Neural cell (in vitro differentiated cells): ENCODE data around the gene ARHGEF10L. TPM values are rescaled to one million over a fixed set of nuclear protein-coding genes. Genes with fewer than 3 reads are reported as not detected.

Experiments
- H2AFZ ChIP-seq: fragments of 200-600, 300-800 bp; sonication (generic), shearing (Covaris generic); 2 replicates; pipeline ENCODE4 v1.6.0; 2014; ENCODE audit warnings: low read depth, mild to moderate bottlenecking, antibody characterized with exemption, low read length, moderate library complexity
- H3F3A ChIP-seq: fragments of 200-600 bp; shearing (Covaris generic); 2 replicates; pipeline ENCODE4 v1.6.1; 2016; ENCODE audit warnings: mild to moderate bottlenecking, moderate library complexity, mixed read lengths, antibody characterized with exemption, low read length; ENCODE audit not compliant: insufficient read depth, poor library complexity, severe bottlenecking
- H3K27ac ChIP-seq: fragments of 200-600, 300-800 bp; sonication (generic), shearing (Covaris generic); 2 replicates; pipeline ENCODE4 v1.5.1; 2014; ENCODE audit warnings: mild to moderate bottlenecking, low read length, moderate library complexity
- H3K27me3 ChIP-seq: fragments of 300-800, 200-600 bp; sonication (generic), shearing (Covaris generic); 2 replicates; pipeline ENCODE4 v1.6.0; 2014; ENCODE audit warnings: mild to moderate bottlenecking, low read depth, low read length, moderate library complexity; ENCODE audit not compliant: insufficient read depth
- H3K36me3 ChIP-seq: fragments of 300-800, 200-600 bp; sonication (generic), shearing (Covaris generic); 2 replicates; pipeline ENCODE4 v1.5.1; 2014; ENCODE audit warnings: mild to moderate bottlenecking, antibody characterized with exemption, low read length, moderate library complexity; ENCODE audit not compliant: insufficient read depth
- H3K4me2 ChIP-seq: fragments of 300-800, 200-600 bp; sonication (generic), shearing (Covaris generic); 2 replicates; pipeline ENCODE4 v1.6.0; 2014; ENCODE audit warnings: mild to moderate bottlenecking, low read length
- H3K4me3 ChIP-seq: fragments of 300-800, 200-600 bp; sonication (generic), shearing (Covaris generic); 2 replicates; pipeline ENCODE4 v1.5.1; 2014; ENCODE audit warnings: mild to moderate bottlenecking, low read length, moderate library complexity
- H3K79me2 ChIP-seq: fragments of 200-600 bp; shearing (Covaris generic); replicated peaks from 2 replicates; pipeline ENCODE4 v1.6.0; 2014; ENCODE audit warnings: mild to moderate bottlenecking, low read length, moderate library complexity; ENCODE audit not compliant: insufficient read depth
- H3K9ac ChIP-seq: fragments of 300-800, 200-600 bp; sonication (generic), shearing (Covaris generic); 2 replicates; pipeline ENCODE4 v1.6.1; 2016; ENCODE audit warnings: mild to moderate bottlenecking, low read length, mixed read lengths
- H3K9me2 ChIP-seq: fragments of 200-600 bp; shearing (Covaris generic); 2 replicates; pipeline ENCODE4 v1.6.1; 2016; ENCODE audit warnings: mild to moderate bottlenecking, low read length, mixed read lengths; ENCODE audit not compliant: insufficient read depth
- H3K9me3 ChIP-seq: fragments of 200-600, 300-800 bp; sonication (generic), shearing (Covaris generic); 2 replicates; pipeline ENCODE4 v1.6.1; 2016; ENCODE audit warnings: mild to moderate bottlenecking, mixed run types, low read length, moderate library complexity, mixed read lengths
- H4K20me1 ChIP-seq: fragments of 200-600 bp; shearing (Covaris generic); 2 replicates; pipeline ENCODE4 v1.6.1; 2016; ENCODE audit warnings: mild to moderate bottlenecking, mixed run types; ENCODE audit not compliant: insufficient read depth
- EP300 ChIP-seq: fragments of 450-650 bp; conservative IDR thresholded peaks from 2 replicates; pipeline ENCODE4 v1.6.1; 2014; ENCODE audit warnings: antibody characterized with exemption, mild to moderate bottlenecking, moderate library complexity; ENCODE audit not compliant: poor library complexity, severe bottlenecking
- EZH2 ChIP-seq: fragments of 200-600, 300-800 bp; shearing (Covaris generic), sonication (generic); IDR thresholded peaks from 2 replicates; pipeline ENCODE4 v1.6.1; 2014; ENCODE audit warnings: antibody characterized with exemption, low read length, borderline replicate concordance, mild to moderate bottlenecking; ENCODE audit not compliant: insufficient read depth, poor library complexity, severe bottlenecking
- MXI1 ChIP-seq: fragments of 450-650 bp; conservative IDR thresholded peaks from 2 replicates; pipeline ENCODE4 v1.6.1; 2014; ENCODE audit warnings: antibody characterized with exemption, mild to moderate bottlenecking; ENCODE audit not compliant: poor library complexity, severe bottlenecking
- POLR2AphosphoS5 ChIP-seq: IDR thresholded peaks from 2 replicates; pipeline ENCODE4 v1.6.1; 2012
- RAD21 ChIP-seq: fragments of 450-650 bp; conservative IDR thresholded peaks from 2 replicates; pipeline ENCODE4 v1.6.1; 2014; ENCODE audit warnings: antibody characterized with exemption, mild to moderate bottlenecking, moderate library complexity
- SMC3 ChIP-seq: fragments of 450-650 bp; conservative IDR thresholded peaks from 2 replicates; pipeline ENCODE4 v1.6.1; 2014; ENCODE audit warnings: antibody characterized with exemption, mild to moderate bottlenecking, moderate library complexity; ENCODE audit not compliant: poor library complexity
- TAF1 ChIP-seq: IDR thresholded peaks from 2 replicates; pipeline ENCODE4 v1.6.1; 2012; ENCODE audit warnings: low read depth
- polyA plus RNA-seq: library from polyadenylated mRNA; depleted of rRNA; stranded (reverse); fragments of >200 nt; gene quantifications from 2 replicates; pipeline ENCODE4 v1.2.3, GENCODE V29; 2014
- TF ChIP-seq, protein P1 (sequence below): fragments of 450-650 bp; IDR thresholded peaks from 2 replicates; pipeline ENCODE4 v1.5.1; 2014; ENCODE audit warnings: antibody characterized with exemption, mild to moderate bottlenecking, moderate library complexity; ENCODE audit not compliant: poor library complexity, severe bottlenecking
- TF ChIP-seq, protein P2 (sequence below): IDR thresholded peaks from 2 replicates; pipeline ENCODE4 v1.6.1; 2012; ENCODE audit warnings: borderline replicate concordance

Gene ARHGEF10L
- polyA plus RNA-seq, 1 donor from 2014 or later, result 123 TPM

DNA sequence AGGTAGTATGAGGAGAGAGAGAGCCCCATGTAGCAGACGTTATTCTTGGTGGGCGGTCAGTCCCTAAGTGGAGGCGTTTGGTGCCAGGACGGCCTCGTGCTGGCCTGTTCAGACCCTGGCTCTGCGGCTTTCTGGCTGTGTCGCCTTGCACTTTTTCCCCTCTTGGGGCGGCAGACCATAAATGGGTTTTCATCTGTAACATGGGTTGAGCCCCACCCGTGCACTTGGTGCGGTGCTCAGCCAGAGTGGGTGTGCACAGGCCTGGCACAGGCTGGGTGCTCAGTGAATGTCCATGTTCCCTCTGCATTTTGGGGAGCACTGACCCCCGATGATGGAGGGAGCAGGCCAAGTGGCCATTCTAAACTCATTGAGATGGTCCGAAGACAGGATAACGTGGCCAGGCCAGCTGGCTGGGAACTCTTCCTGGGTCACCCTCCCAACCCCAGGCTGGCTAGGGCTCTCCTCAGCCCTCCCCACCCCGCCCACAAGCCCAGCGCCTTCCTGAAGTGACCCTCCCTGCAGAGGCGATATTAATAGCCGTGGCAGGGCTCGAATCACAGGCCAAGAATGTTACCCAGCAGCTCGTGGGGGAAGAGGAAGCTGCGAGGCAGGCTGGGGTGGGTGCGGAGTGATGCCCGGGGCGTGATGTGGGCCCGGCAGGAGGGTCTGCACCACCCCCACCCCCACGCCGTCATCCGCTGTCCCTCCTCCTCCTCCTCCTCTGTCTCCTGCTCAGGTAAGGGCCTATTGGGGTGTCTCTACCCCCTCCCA lies 78.5 kb downstream of the ARHGEF10L start:
- H3K27ac ChIP-seq, result no peak overlapping the region
- no peak overlapping the region for H3K4me3 ChIP-seq
- no peak overlapping the region for H3K4me2 ChIP-seq
- no peaks in the 10 kb centered on the region for H3K9me2 ChIP-seq
- H2AFZ ChIP-seq, result no peak overlapping the region
- H4K20me1 ChIP-seq, result no peaks in the 10 kb centered on the region
- no peaks in the 10 kb centered on the region for H3K27me3 ChIP-seq
- H3K9me3 ChIP-seq, result no peaks in the 10 kb centered on the region
- TF ChIP-seq POLR2AphosphoS5, result no peak
- TF ChIP-seq, protein P1, sequence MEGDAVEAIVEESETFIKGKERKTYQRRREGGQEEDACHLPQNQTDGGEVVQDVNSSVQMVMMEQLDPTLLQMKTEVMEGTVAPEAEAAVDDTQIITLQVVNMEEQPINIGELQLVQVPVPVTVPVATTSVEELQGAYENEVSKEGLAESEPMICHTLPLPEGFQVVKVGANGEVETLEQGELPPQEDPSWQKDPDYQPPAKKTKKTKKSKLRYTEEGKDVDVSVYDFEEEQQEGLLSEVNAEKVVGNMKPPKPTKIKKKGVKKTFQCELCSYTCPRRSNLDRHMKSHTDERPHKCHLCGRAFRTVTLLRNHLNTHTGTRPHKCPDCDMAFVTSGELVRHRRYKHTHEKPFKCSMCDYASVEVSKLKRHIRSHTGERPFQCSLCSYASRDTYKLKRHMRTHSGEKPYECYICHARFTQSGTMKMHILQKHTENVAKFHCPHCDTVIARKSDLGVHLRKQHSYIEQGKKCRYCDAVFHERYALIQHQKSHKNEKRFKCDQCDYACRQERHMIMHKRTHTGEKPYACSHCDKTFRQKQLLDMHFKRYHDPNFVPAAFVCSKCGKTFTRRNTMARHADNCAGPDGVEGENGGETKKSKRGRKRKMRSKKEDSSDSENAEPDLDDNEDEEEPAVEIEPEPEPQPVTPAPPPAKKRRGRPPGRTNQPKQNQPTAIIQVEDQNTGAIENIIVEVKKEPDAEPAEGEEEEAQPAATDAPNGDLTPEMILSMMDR, result no peak
- H3K79me2 ChIP-seq, result no peaks in the 10 kb centered on the region
- H3K9ac ChIP-seq, result no peak overlapping the region
- no peaks in the 10 kb centered on the region for H3F3A ChIP-seq
- no peaks in the 10 kb centered on the region for H3K36me3 ChIP-seq

DNA sequence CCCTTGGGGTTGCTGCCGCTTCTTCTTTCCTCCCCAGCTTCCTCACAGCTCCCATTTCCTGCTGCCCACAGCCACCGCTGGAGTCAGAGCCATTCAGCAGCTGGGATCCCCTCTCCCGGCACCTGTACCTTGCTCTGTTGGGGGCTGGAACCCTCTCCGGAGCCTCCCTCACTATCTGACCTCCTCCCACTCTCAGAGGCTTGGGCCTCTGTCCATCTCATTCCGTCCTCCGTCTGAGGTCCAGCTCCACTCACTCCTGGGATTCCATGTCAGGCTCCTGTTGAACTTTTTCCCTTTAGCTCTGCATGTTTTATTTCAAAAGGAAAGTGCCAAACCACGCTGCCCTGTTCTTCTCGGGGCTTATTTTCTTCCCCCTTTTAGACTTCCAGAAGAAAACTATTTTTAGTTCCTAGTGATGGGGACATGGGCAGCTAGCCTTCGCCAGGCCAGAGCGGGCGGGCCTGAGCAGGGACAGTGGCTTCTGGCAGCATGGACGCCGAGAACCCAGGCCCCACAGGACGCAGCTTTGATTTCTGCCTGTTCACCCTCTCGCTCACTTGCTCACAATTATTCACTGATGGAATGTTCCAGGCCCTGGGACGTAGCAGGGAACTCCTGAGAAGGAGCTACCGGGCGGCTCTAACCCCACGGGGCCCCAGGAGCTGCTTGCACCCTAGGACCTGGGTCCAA lies 79.2 kb downstream of the ARHGEF10L start:
- no peaks in the 10 kb centered on the region for H3F3A ChIP-seq
- H3K9me3 ChIP-seq, result no peaks in the 10 kb centered on the region
- H3K27ac ChIP-seq, result no peak overlapping the region
- no peak for TF ChIP-seq POLR2AphosphoS5
- TF ChIP-seq TAF1, result no peak
- no peak for TF ChIP-seq SMC3
- TF ChIP-seq, protein P2, sequence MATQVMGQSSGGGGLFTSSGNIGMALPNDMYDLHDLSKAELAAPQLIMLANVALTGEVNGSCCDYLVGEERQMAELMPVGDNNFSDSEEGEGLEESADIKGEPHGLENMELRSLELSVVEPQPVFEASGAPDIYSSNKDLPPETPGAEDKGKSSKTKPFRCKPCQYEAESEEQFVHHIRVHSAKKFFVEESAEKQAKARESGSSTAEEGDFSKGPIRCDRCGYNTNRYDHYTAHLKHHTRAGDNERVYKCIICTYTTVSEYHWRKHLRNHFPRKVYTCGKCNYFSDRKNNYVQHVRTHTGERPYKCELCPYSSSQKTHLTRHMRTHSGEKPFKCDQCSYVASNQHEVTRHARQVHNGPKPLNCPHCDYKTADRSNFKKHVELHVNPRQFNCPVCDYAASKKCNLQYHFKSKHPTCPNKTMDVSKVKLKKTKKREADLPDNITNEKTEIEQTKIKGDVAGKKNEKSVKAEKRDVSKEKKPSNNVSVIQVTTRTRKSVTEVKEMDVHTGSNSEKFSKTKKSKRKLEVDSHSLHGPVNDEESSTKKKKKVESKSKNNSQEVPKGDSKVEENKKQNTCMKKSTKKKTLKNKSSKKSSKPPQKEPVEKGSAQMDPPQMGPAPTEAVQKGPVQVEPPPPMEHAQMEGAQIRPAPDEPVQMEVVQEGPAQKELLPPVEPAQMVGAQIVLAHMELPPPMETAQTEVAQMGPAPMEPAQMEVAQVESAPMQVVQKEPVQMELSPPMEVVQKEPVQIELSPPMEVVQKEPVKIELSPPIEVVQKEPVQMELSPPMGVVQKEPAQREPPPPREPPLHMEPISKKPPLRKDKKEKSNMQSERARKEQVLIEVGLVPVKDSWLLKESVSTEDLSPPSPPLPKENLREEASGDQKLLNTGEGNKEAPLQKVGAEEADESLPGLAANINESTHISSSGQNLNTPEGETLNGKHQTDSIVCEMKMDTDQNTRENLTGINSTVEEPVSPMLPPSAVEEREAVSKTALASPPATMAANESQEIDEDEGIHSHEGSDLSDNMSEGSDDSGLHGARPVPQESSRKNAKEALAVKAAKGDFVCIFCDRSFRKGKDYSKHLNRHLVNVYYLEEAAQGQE, result no peak
- TF ChIP-seq, protein P1, result no peak
- no peak for TF ChIP-seq MXI1
- no peak for TF ChIP-seq EZH2
- TF ChIP-seq RAD21, result no peak
- TF ChIP-seq EP300, result no peak
- no peaks in the 10 kb centered on the region for H3K79me2 ChIP-seq
- no peaks in the 10 kb centered on the region for H3K27me3 ChIP-seq
- no peaks in the 10 kb centered on the region for H3K9me2 ChIP-seq
- no peak overlapping the region for H3K4me3 ChIP-seq
- H2AFZ ChIP-seq, result no peak overlapping the region
- no peak overlapping the region for H3K9ac ChIP-seq
- no peaks in the 10 kb centered on the region for H3K36me3 ChIP-seq
- no peak overlapping the region for H3K4me2 ChIP-seq
- H4K20me1 ChIP-seq, result no peaks in the 10 kb centered on the region
